Endothelial cell of umbilical vein (primary cell): ENCODE data around the gene SP1. TPM values are rescaled to one million over a fixed set of nuclear protein-coding genes. Genes with fewer than 3 reads are reported as not detected.

ENCODE experiments used
- BruUV-seq: library from RNA; stranded (reverse); fragments of 400-500 nt; replicated peaks from 2 replicates; lab custom pipeline; 2021; lab: Mats Ljungman, UMichigan
- CTCF ChIA-PET: fragments of 300-600, 350-600 bp; sonication (Branson Sonifier 250); formaldehyde crosslinking; loops from one replicate; lab custom pipeline; 2021; ENCODE audit warnings: antibody characterized with exemption, inconsistent platforms; lab: Charles Lee
- POLR2A ChIA-PET: fragments of 300-600, 350-600 bp; sonication (Branson Sonifier 250); formaldehyde crosslinking; loops from one replicate; lab custom pipeline; 2021; ENCODE audit warnings: antibody characterized with exemption, inconsistent platforms; lab: Charles Lee
- DNase-seq: peaks from one replicate; pipeline ENCODE4 v3.0.0-alpha.2; 2011; ENCODE audit warnings: low read depth, low spot score
- FAIRE-seq: peaks from 2 replicates; lab custom pipeline; 2011; peaks lifted over from hg19 to GRCh38; lab: Jason Lieb, UNC
- H2AFZ ChIP-seq: 2 replicates; pipeline ENCODE4 v1.6.0; 2012; ENCODE audit warnings: low read depth, low read length, control low read depth, inconsistent platforms
- H3K27ac ChIP-seq: 2 replicates; pipeline ENCODE4 v1.5.1; 2011; ENCODE audit warnings: low read depth, mild to moderate bottlenecking, control low read depth, low read length, moderate library complexity; ENCODE audit not compliant: insufficient read depth
- H3K27me3 ChIP-seq, 2 experiments: 2 replicates each; pipeline versions ENCODE4 v1.6.0 to v1.6.1; 2011; ENCODE audit warnings: low read length in 2 of 2, mixed read lengths in 1 of 2; ENCODE audit not compliant: control insufficient read depth in 2 of 2, insufficient read depth in 2 of 2
- H3K36me3 ChIP-seq, 2 experiments: 2 replicates in 1 of 2; 3 replicates in 1 of 2; pipeline ENCODE4 v1.5.1; 2011; ENCODE audit warnings: low read length in 2 of 2, mild to moderate bottlenecking in 1 of 2, moderate library complexity in 1 of 2; ENCODE audit not compliant: control insufficient read depth in 2 of 2, insufficient read depth in 2 of 2; ENCODE audit errors: extremely low read depth in 1 of 2
- H3K4me1 ChIP-seq: 3 replicates; pipeline ENCODE4 v1.5.1; 2011; ENCODE audit warnings: mild to moderate bottlenecking, low read length; ENCODE audit not compliant: control insufficient read depth, insufficient read depth; ENCODE audit errors: extremely low read depth
- H3K4me2 ChIP-seq: 2 replicates; pipeline ENCODE4 v1.6.1; 2011; ENCODE audit warnings: low read length, control low read depth, mixed read lengths; ENCODE audit not compliant: insufficient read depth
- H3K4me3 ChIP-seq, 3 experiments: fragments of 200-600 bp in 1 of 3; sonication (generic), shearing (Covaris generic) in 1 of 3; replicated peaks in 1 of 3; 2 replicates each; pipeline ENCODE4 v1.5.1; 2011 to 2016; ENCODE audit warnings: control low read depth in 3 of 3, low read length in 3 of 3, mild to moderate bottlenecking in 2 of 3, inconsistent platforms in 1 of 3, low read depth in 1 of 3, moderate library complexity in 1 of 3; ENCODE audit not compliant: insufficient read depth in 1 of 3
- H3K79me2 ChIP-seq: 2 replicates; pipeline ENCODE4 v1.6.0; 2012; ENCODE audit warnings: low read length, inconsistent platforms; ENCODE audit not compliant: control insufficient read depth, insufficient read depth
- H3K9ac ChIP-seq: replicated peaks from 2 replicates; pipeline ENCODE3; 2011; ENCODE audit warnings: low read length, control low read depth; ENCODE audit not compliant: insufficient read depth; ENCODE audit errors: extremely low read depth
- H3K9me1 ChIP-seq: replicated peaks from 3 replicates; pipeline ENCODE4 v1.6.0; 2011; ENCODE audit warnings: mild to moderate bottlenecking, low read length; ENCODE audit not compliant: control insufficient read depth, insufficient read depth; ENCODE audit errors: extremely low read depth
- H3K9me3 ChIP-seq: replicated peaks from 2 replicates; pipeline ENCODE4 v1.5.1; 2012; ENCODE audit warnings: low read length, inconsistent platforms; ENCODE audit not compliant: control insufficient read depth, insufficient read depth
- H4K20me1 ChIP-seq: replicated peaks from 2 replicates; pipeline ENCODE3; 2011; ENCODE audit warnings: mild to moderate bottlenecking, low read length; ENCODE audit not compliant: control insufficient read depth, insufficient read depth; ENCODE audit errors: extremely low read depth
- CTCF ChIP-seq, 2 donors: IDR thresholded peaks; 1 replicate in 1 of 2; 2 replicates in 1 of 2; pipeline ENCODE4 v1.5.1; 2011; ENCODE audit warnings: low read length in 2 of 2, mild to moderate bottlenecking in 2 of 2, moderate library complexity in 2 of 2, control low read depth in 1 of 2, inconsistent platforms in 1 of 2, low read depth in 1 of 2; ENCODE audit not compliant: insufficient read depth in 1 of 2; ENCODE audit errors: extremely low read depth in 1 of 2
- EZH2 ChIP-seq: IDR thresholded peaks from 2 replicates; pipeline ENCODE4 v1.6.1; 2012; ENCODE audit warnings: borderline replicate concordance, low read depth, mild to moderate bottlenecking, moderate library complexity, low read length, inconsistent platforms; ENCODE audit not compliant: severe bottlenecking
- FOS ChIP-seq: IDR thresholded peaks from 2 replicates; pipeline ENCODE4 v1.6.1; 2011; ENCODE audit warnings: mild to moderate bottlenecking, low read length, moderate library complexity, borderline replicate concordance; ENCODE audit not compliant: insufficient read depth
- GATA2 ChIP-seq: IDR thresholded peaks from 2 replicates; pipeline ENCODE4 v1.7.0; 2011; ENCODE audit warnings: low read depth, mild to moderate bottlenecking, moderate library complexity, mixed read lengths, low read length; ENCODE audit not compliant: insufficient read length, insufficient read depth
- JUN ChIP-seq: IDR thresholded peaks from 2 replicates; pipeline ENCODE4 v1.6.1; 2011; ENCODE audit warnings: borderline replicate concordance, low read depth; ENCODE audit not compliant: insufficient read length, insufficient read depth
- MAX ChIP-seq: IDR thresholded peaks from 2 replicates; pipeline ENCODE4 v1.6.1; 2011; ENCODE audit not compliant: insufficient read depth, insufficient read length
- MYC ChIP-seq: IDR thresholded peaks from one replicate; pipeline ENCODE4 v1.6.1; 2011; ENCODE audit warnings: mild to moderate bottlenecking, low read depth, low read length
- POLR2A ChIP-seq: IDR thresholded peaks from 2 replicates; pipeline ENCODE4 v1.6.1; 2012; ENCODE audit warnings: low read depth, mild to moderate bottlenecking, control low read depth, low read length
- POLR2AphosphoS5 ChIP-seq: IDR thresholded peaks from 2 replicates; pipeline ENCODE4 v1.6.1; 2012; ENCODE audit warnings: low read depth, mild to moderate bottlenecking, control low read depth, low read length, moderate library complexity; ENCODE audit not compliant: insufficient read depth
- dilution Hi-C: fragments of 300-500 bp; cut with MboI; formaldehyde crosslinking; loops from one replicate; pipeline ENCODE4 v1.15.0; 2019; ENCODE audit warnings: low sequenced_read_pairs; ENCODE audit not compliant: extremely low pct_ligation_motif_present
- intact Hi-C: fragments of 100-400 bp; cut with micrococcal nuclease; formaldehyde crosslinking; loops from one replicate; pipeline ENCODE4 v1.10.0; 2022
- polyA plus RNA-seq, 4 experiments: library from polyadenylated mRNA; depleted of rRNA in 3 of 4; stranded (reverse) in 3 of 4; unstranded in 1 of 4; fragments of >200 nt; gene quantifications; 2 replicates each; pipeline versions ENCODE4 v1.2.1 to v1.2.3, GENCODE V29; 2011 to 2012; ENCODE audit warnings: missing spikeins in 1 of 4
- total RNA-seq: library from RNA; stranded (reverse); gene quantifications from 2 replicates; pipeline ENCODE4 v1.2.3, GENCODE V29; 2021

SP1 gene
- total and polyA plus RNA-seq, 2 donors (not counting 3 experiments of a cell fraction or from before 2014, with no cell fraction given), result 34.8 to 56.3 TPM

GRCh38 chr12:53402871-53403270 is 22.9 kb downstream of the SP1 start:
- DNase-seq (no peak), FAIRE-seq (no peak)
- Histone ChIP-seq H2AFZ (no peak overlapping the region), H4K20me1 (no peaks in the 10 kb centered on the region), H3K4me3 (no peak overlapping the region), H3K27ac (no peak overlapping the region), H3K27me3 (no peaks in the 10 kb centered on the region), H3K9me1 (no peaks in the 10 kb centered on the region), H3K79me2 (peaks cover 4% of the 10 kb centered on the region), H3K36me3 (peaks cover 0 to 3% of the 10 kb centered on the region in 2 experiments), H3K9ac (no peak overlapping the region), H3K4me2 (no peak overlapping the region), H3K4me1 (no peaks in the 10 kb centered on the region), H3K9me3 (no peaks in the 10 kb centered on the region)
- ChIA-PET CTCF (no interaction called here), POLR2A (no interaction called here)
- dilution Hi-C loops (no loop called here), intact Hi-C loops (no loop called here)
- no peak for TF ChIP-seq JUN
- no TSS peak for BruUV-seq

GRCh38 chr12:53410951-53411350 is 31.0 kb downstream of the SP1 start:
- peaks cover 16 to 17% of the 10 kb centered on the region in 2 experiments for H3K36me3 ChIP-seq
- H3K9me3 ChIP-seq, result no peaks in the 10 kb centered on the region
- intact Hi-C loops, result no loop called here
- H2AFZ ChIP-seq, result no peak overlapping the region
- dilution Hi-C loops, result no loop called here
- H3K9me1 ChIP-seq, result no peaks in the 10 kb centered on the region
- FAIRE-seq (no peak), DNase-seq (no peak)
- BruUV-seq, result no TSS peak
- no peak overlapping the region for H3K9ac ChIP-seq
- H3K4me2 ChIP-seq, result no peak overlapping the region
- H4K20me1 ChIP-seq, result no peaks in the 10 kb centered on the region
- no peaks in the 10 kb centered on the region for H3K79me2 ChIP-seq
- H3K4me1 ChIP-seq, result peaks cover 24% of the 10 kb centered on the region
- H3K27me3 ChIP-seq, result no peaks in the 10 kb centered on the region
- no peak overlapping the region for H3K27ac ChIP-seq
- TF ChIP-seq CTCF (IDR thresholded peaks at IDR 0.05; ENCODE audit: extremely low read depth in 1 of 2, insufficient read depth in 1 of 2, low read depth in 1 of 2, low read length in 2 of 2) (no peak), GATA2 (no peak), FOS (no peak), JUN (no peak), MAX (no peak), MYC (no peak), EZH2 (no peak), POLR2AphosphoS5 (no peak), POLR2A (no peak)
- ChIA-PET CTCF (interaction anchor here (0.9 to 9.7 kb wide), 2 partner anchors 10 to 58 kb away, joined by 8 to 101 read pairs; no protein-coding TSS in a partner anchor), POLR2A (no interaction called here)
- no peak overlapping the region for H3K4me3 ChIP-seq
